Measurements from ENCODE around the gene NAP1L1.

Gene NAP1L1

GRCh38 chr12:76032043-76032981, 52.2 kb downstream of the NAP1L1 start:
- peak in 2 of 3 donors; percentile 46 to 55 for DNase-seq
- H3K9me3 ChIP-seq (ENCODE audit: control extremely low read depth in 1 of 5, control insufficient read depth in 4 of 5, insufficient read depth in 2 of 5, low read depth in 1 of 5, low read length in 4 of 5), result no peaks in the 10 kb centered on the region
- peak overlapping the region; percentile 51 to 83 (median 77) for H3K4me3 ChIP-seq (ENCODE audit: control insufficient read depth in 1 of 7, extremely low read depth in 1 of 7, insufficient read depth in 4 of 7, low read depth in 2 of 7, low read length in 6 of 7)
- 7% methylated on average over 58 of the region's 58 CpGs for WGBS (ENCODE audit: insufficient coverage)
- no peaks in the 10 kb centered on the region for H3K36me3 ChIP-seq (ENCODE audit: control insufficient read depth in 4 of 4, insufficient read depth in 4 of 4, low read length in 3 of 4)
- CTCF ChIA-PET, result interaction anchor here (0.7 to 5.2 kb wide), 8 partner anchors 8 to 595 kb away, joined by 3 to 35 read pairs (median 4); no protein-coding TSS in a partner anchor
- H3K27me3 ChIP-seq (replicated peaks in 2 of 5; ENCODE audit: control insufficient read depth in 4 of 5, insufficient read depth in 5 of 5, low read length in 4 of 5), result peaks cover 24 to 66% (median 34%) of the 10 kb centered on the region in 5 experiments
- H3K27ac ChIP-seq (ENCODE audit: insufficient read depth in 1 of 2, low read depth in 1 of 2, low read length in 2 of 2, poor library complexity in 1 of 2, severe bottlenecking in 2 of 2), result peak overlapping the region in 1 of 2 experiments; percentile 64
- POLR2A ChIA-PET, result interaction anchor here (0.6 to 1.3 kb wide), 2 partner anchors 12 to 142 kb away, joined by 3 to 6 read pairs; no protein-coding TSS in a partner anchor
- peaks cover 0 to 33% (median 31%) of the 10 kb centered on the region in 4 experiments for H3K4me1 ChIP-seq (ENCODE audit: control extremely low read depth in 1 of 4, control insufficient read depth in 4 of 4, insufficient read depth in 4 of 4, low read length in 3 of 4)

- Histone ChIP-seq H3K4me1 (ENCODE audit: control extremely low read depth in 1 of 4, control insufficient read depth in 4 of 4, insufficient read depth in 4 of 4, low read length in 3 of 4) (peaks cover 0 to 33% (median 30%) of the 10 kb centered on the region in 4 experiments), H3K27ac (ENCODE audit: insufficient read depth in 1 of 2, low read depth in 1 of 2, low read length in 2 of 2, poor library complexity in 1 of 2, severe bottlenecking in 2 of 2) (peak within 1 kb of the TSS in 1 of 2 experiments; percentile 64), H3K9me3 (ENCODE audit: control extremely low read depth in 1 of 5, control insufficient read depth in 4 of 5, insufficient read depth in 2 of 5, low read depth in 1 of 5, low read length in 4 of 5) (no peaks in the 10 kb centered on the region), H3K4me3 (ENCODE audit: control insufficient read depth in 1 of 7, extremely low read depth in 1 of 7, insufficient read depth in 4 of 7, low read depth in 2 of 7, low read length in 6 of 7) (peak within 1 kb of the TSS; percentile 51 to 83 (median 77)), H3K36me3 (ENCODE audit: control insufficient read depth in 4 of 4, insufficient read depth in 4 of 4, low read length in 3 of 4) (no peaks in the 10 kb centered on the region), H3K27me3 (replicated peaks in 2 of 5; ENCODE audit: control insufficient read depth in 4 of 5, insufficient read depth in 5 of 5, low read length in 4 of 5) (peaks cover 29 to 74% (median 34%) of the 10 kb centered on the region in 5 experiments)
- DNase-seq, result peak; percentile 81 to 91 (median 90)
- CTCF ChIA-PET, result interaction anchor here (0.8 to 5.2 kb wide), 8 partner anchors 9 to 594 kb away, joined by 3 to 35 read pairs (median 5); partner anchors contain the start of gene GLIPR1
- 0% methylated on average over 56 of the region's 67 CpGs for whole genome bisulfite sequencing (ENCODE audit: insufficient coverage)
- POLR2A ChIA-PET, result interaction anchor here (1.3 kb wide), 1 partner anchor 11 kb away, joined by 6 read pairs; no protein-coding TSS in a partner anchor
Observed at GRCh38 chr12:76031414-76032042, 53.0 kb downstream of the NAP1L1 start, which contains the start of gene PHLDA1. Gene PHLDA1 (minus strand): TSS chr12:76031776.

- Histone ChIP-seq H3K9me3 (ENCODE audit: control extremely low read depth in 1 of 5, control insufficient read depth in 4 of 5, insufficient read depth in 2 of 5, low read depth in 1 of 5, low read length in 4 of 5) (no peaks in the 10 kb centered on the region), H3K4me3 (ENCODE audit: control insufficient read depth in 1 of 7, extremely low read depth in 1 of 7, insufficient read depth in 4 of 7, low read depth in 2 of 7, low read length in 6 of 7) (peak overlapping the region; percentile 51 to 83 (median 77)), H3K4me1 (ENCODE audit: control extremely low read depth in 1 of 4, control insufficient read depth in 4 of 4, insufficient read depth in 4 of 4, low read length in 3 of 4) (peaks cover 0 to 33% (median 30%) of the 10 kb centered on the region in 4 experiments), H3K36me3 (ENCODE audit: control insufficient read depth in 4 of 4, insufficient read depth in 4 of 4, low read length in 3 of 4) (no peaks in the 10 kb centered on the region), H3K27ac (ENCODE audit: insufficient read depth in 1 of 2, low read depth in 1 of 2, low read length in 2 of 2, poor library complexity in 1 of 2, severe bottlenecking in 2 of 2) (no peak overlapping the region), H3K27me3 (replicated peaks in 2 of 5; ENCODE audit: control insufficient read depth in 4 of 5, insufficient read depth in 5 of 5, low read length in 4 of 5) (peaks cover 29 to 79% (median 34%) of the 10 kb centered on the region in 5 experiments)
- under 1% methylated on average over 26 of the region's 26 CpGs for WGBS (ENCODE audit: insufficient coverage)
- CTCF ChIA-PET, result interaction anchor here (0.8 to 5.2 kb wide), 6 partner anchors 10 to 594 kb away, joined by 3 to 35 read pairs (median 10); partner anchors contain the start of gene GLIPR1
- POLR2A ChIA-PET, result interaction anchor here (1.1 kb wide), 1 partner anchor 11 kb away, joined by 5 read pairs; no protein-coding TSS in a partner anchor
- no peak for DNase-seq
Observed at GRCh38 chr12:76031081-76031413, 53.4 kb downstream of the NAP1L1 start.

GRCh38 chr12:76030341-76031080, 54.0 kb downstream of the NAP1L1 start:
- peak in 2 of 3 donors; percentile 59 to 66 for DNase-seq
- ChIA-PET CTCF (interaction anchor here (0.7 to 5.2 kb wide), 7 partner anchors 9 to 551 kb away, joined by 3 to 35 read pairs (median 6); partner anchors contain the start of gene GLIPR1), POLR2A (interaction anchor here (1.1 kb wide), 1 partner anchor 10 kb away, joined by 5 read pairs; no protein-coding TSS in a partner anchor)
- no peaks in the 10 kb centered on the region for H3K9me3 ChIP-seq (ENCODE audit: control extremely low read depth in 1 of 5, control insufficient read depth in 4 of 5, insufficient read depth in 2 of 5, low read depth in 1 of 5, low read length in 4 of 5)
- under 1% methylated on average over 26 of the region's 40 CpGs for WGBS (ENCODE audit: insufficient coverage)
- H3K27me3 ChIP-seq (replicated peaks in 2 of 5; ENCODE audit: control insufficient read depth in 4 of 5, insufficient read depth in 5 of 5, low read length in 4 of 5), result peaks cover 29 to 84% (median 34%) of the 10 kb centered on the region in 5 experiments
- H3K36me3 ChIP-seq (ENCODE audit: control insufficient read depth in 4 of 4, insufficient read depth in 4 of 4, low read length in 3 of 4), result no peaks in the 10 kb centered on the region
- peaks cover 0 to 33% (median 30%) of the 10 kb centered on the region in 4 experiments for H3K4me1 ChIP-seq (ENCODE audit: control extremely low read depth in 1 of 4, control insufficient read depth in 4 of 4, insufficient read depth in 4 of 4, low read length in 3 of 4)
- no peak overlapping the region for H3K27ac ChIP-seq (ENCODE audit: insufficient read depth in 1 of 2, low read depth in 1 of 2, low read length in 2 of 2, poor library complexity in 1 of 2, severe bottlenecking in 2 of 2)
- peak overlapping the region in 6 of 7 experiments; percentile 64 to 83 (median 78) for H3K4me3 ChIP-seq (ENCODE audit: control insufficient read depth in 1 of 7, extremely low read depth in 1 of 7, insufficient read depth in 4 of 7, low read depth in 2 of 7, low read length in 6 of 7)

GRCh38 chr12:76029982-76030340, 54.5 kb downstream of the NAP1L1 start:
- peak overlapping the region in 6 of 7 experiments; percentile 25 to 80 (median 73) for H3K4me3 ChIP-seq (ENCODE audit: control insufficient read depth in 1 of 7, extremely low read depth in 1 of 7, insufficient read depth in 4 of 7, low read depth in 2 of 7, low read length in 6 of 7)
- POLR2A ChIA-PET, result interaction anchor here (1.1 kb wide), 1 partner anchor 10 kb away, joined by 5 read pairs; no protein-coding TSS in a partner anchor
- CTCF ChIA-PET, result interaction anchor here (0.7 to 2.8 kb wide), 4 partner anchors 11 to 550 kb away, joined by 3 to 13 read pairs (median 4); partner anchors contain the start of gene GLIPR1

More at GRCh38 chr12:76029982-76030340, 54.5 kb downstream of the NAP1L1 start:
- H3K36me3 ChIP-seq (ENCODE audit: control insufficient read depth in 4 of 4, insufficient read depth in 4 of 4, low read length in 3 of 4), result no peaks in the 10 kb centered on the region
- no peaks in the 10 kb centered on the region for H3K9me3 ChIP-seq (ENCODE audit: control extremely low read depth in 1 of 5, control insufficient read depth in 4 of 5, insufficient read depth in 2 of 5, low read depth in 1 of 5, low read length in 4 of 5)
- DNase-seq, result peak in 1 of 3 donors; percentile 29
- 2% methylated on average over 18 of the region's 22 CpGs for WGBS (ENCODE audit: insufficient coverage)
- no peak overlapping the region for H3K27ac ChIP-seq (ENCODE audit: insufficient read depth in 1 of 2, low read depth in 1 of 2, low read length in 2 of 2, poor library complexity in 1 of 2, severe bottlenecking in 2 of 2)
- peaks cover 0 to 33% (median 30%) of the 10 kb centered on the region in 4 experiments for H3K4me1 ChIP-seq (ENCODE audit: control extremely low read depth in 1 of 4, control insufficient read depth in 4 of 4, insufficient read depth in 4 of 4, low read length in 3 of 4)
- H3K27me3 ChIP-seq (replicated peaks in 2 of 5; ENCODE audit: control insufficient read depth in 4 of 5, insufficient read depth in 5 of 5, low read length in 4 of 5), result peaks cover 29 to 87% (median 35%) of the 10 kb centered on the region in 5 experiments
